Measurements from ENCODE around the gene CBY1. TPM values are rescaled to one million over a fixed set of nuclear protein-coding genes. Genes with fewer than 3 reads are reported as not detected.

The CBY1 gene
- total and polyA plus RNA-seq, 2 donors (not counting 3 experiments of a cell fraction or from before 2014, with no cell fraction given) = 37.0 to 41.8 TPM

DNA sequence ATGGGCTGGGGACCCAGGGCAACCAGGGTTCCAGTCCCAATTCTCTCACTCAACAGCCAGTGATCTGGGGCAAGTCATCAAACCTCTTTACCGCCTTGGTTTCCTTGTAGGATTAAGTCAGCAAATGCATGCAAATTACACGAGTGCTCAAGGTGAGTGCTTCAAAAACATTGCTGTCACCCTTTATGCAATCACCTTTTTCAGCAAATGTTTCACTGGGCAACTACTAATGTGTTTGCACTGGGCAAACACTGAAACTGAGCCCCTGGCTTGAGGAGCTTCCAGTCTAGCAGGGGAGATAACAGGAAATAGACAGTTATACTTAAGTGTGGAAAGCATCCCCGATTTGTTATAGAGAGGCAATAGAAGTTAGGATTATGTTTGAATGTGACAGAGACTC is 48.8 kb upstream of the CBY1 start:
- Histone ChIP-seq H3K9me1 (replicated peaks; ENCODE audit: control insufficient read depth, extremely low read depth, insufficient read depth, low read length) (no peaks in the 10 kb centered on the region), H4K20me1 (replicated peaks; ENCODE audit: control insufficient read depth, extremely low read depth, insufficient read depth, low read length) (no peaks in the 10 kb centered on the region), H2AFZ (ENCODE audit: low read depth, low read length) (no peak overlapping the region), H3K4me1 (ENCODE audit: control insufficient read depth, extremely low read depth, insufficient read depth, low read length) (peaks cover 3% of the 10 kb centered on the region), H3K4me3 (replicated peaks in 1 of 3; ENCODE audit: insufficient read depth in 1 of 3, low read depth in 1 of 3, low read length in 3 of 3) (no peak overlapping the region), H3K9ac (replicated peaks; ENCODE audit: extremely low read depth, insufficient read depth, low read length) (no peak overlapping the region), H3K27ac (ENCODE audit: insufficient read depth, low read depth, low read length) (no peak overlapping the region), H3K27me3 (ENCODE audit: control insufficient read depth in 2 of 2, insufficient read depth in 2 of 2, low read length in 2 of 2) (no peaks in the 10 kb centered on the region), H3K9me3 (replicated peaks; ENCODE audit: control insufficient read depth, insufficient read depth, low read length) (no peaks in the 10 kb centered on the region), H3K79me2 (ENCODE audit: control insufficient read depth, insufficient read depth, low read length) (no peaks in the 10 kb centered on the region), H3K4me2 (ENCODE audit: insufficient read depth, low read length) (no peak overlapping the region), H3K36me3 (ENCODE audit: control insufficient read depth in 2 of 2, extremely low read depth in 1 of 2, insufficient read depth in 2 of 2, low read length in 2 of 2) (no peaks in the 10 kb centered on the region)
- FAIRE-seq = no peak
- no peak for TF ChIP-seq GATA2 (IDR thresholded peaks at IDR 0.05; ENCODE audit: insufficient read depth, insufficient read length, low read depth, low read length)
- TF ChIP-seq EZH2 (IDR thresholded peaks at IDR 0.05; ENCODE audit: borderline replicate concordance, low read depth, low read length, severe bottlenecking) = no peak
- no peak for TF ChIP-seq FOS (IDR thresholded peaks at IDR 0.05; ENCODE audit: borderline replicate concordance, insufficient read depth, low read length)
- no peak for TF ChIP-seq POLR2AphosphoS5 (IDR thresholded peaks at IDR 0.05; ENCODE audit: insufficient read depth, low read depth, low read length)
- TF ChIP-seq JUN (IDR thresholded peaks at IDR 0.05; ENCODE audit: borderline replicate concordance, insufficient read depth, insufficient read length, low read depth) = no peak
- TF ChIP-seq, protein P1, sequence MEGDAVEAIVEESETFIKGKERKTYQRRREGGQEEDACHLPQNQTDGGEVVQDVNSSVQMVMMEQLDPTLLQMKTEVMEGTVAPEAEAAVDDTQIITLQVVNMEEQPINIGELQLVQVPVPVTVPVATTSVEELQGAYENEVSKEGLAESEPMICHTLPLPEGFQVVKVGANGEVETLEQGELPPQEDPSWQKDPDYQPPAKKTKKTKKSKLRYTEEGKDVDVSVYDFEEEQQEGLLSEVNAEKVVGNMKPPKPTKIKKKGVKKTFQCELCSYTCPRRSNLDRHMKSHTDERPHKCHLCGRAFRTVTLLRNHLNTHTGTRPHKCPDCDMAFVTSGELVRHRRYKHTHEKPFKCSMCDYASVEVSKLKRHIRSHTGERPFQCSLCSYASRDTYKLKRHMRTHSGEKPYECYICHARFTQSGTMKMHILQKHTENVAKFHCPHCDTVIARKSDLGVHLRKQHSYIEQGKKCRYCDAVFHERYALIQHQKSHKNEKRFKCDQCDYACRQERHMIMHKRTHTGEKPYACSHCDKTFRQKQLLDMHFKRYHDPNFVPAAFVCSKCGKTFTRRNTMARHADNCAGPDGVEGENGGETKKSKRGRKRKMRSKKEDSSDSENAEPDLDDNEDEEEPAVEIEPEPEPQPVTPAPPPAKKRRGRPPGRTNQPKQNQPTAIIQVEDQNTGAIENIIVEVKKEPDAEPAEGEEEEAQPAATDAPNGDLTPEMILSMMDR (IDR thresholded peaks at IDR 0.05; ENCODE audit: extremely low read depth in 1 of 2, insufficient read depth in 1 of 2, low read depth in 1 of 2, low read length in 2 of 2) = no peak
- no peak for TF ChIP-seq POLR2A (IDR thresholded peaks at IDR 0.05; ENCODE audit: low read depth, low read length)
- TF ChIP-seq, protein P2, sequence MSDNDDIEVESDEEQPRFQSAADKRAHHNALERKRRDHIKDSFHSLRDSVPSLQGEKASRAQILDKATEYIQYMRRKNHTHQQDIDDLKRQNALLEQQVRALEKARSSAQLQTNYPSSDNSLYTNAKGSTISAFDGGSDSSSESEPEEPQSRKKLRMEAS (IDR thresholded peaks at IDR 0.05; ENCODE audit: insufficient read depth, insufficient read length) = no peak
- no peak for TF ChIP-seq MYC (IDR thresholded peaks at IDR 0.05; ENCODE audit: low read depth, low read length)
- dilution Hi-C loops (cut with MboI; ENCODE audit: extremely low pct_ligation_motif_present, low sequenced_read_pairs) = no loop called here
- ChIA-PET POLR2A (no interaction called here), CTCF (no interaction called here)
- intact Hi-C loops (cut with micrococcal nuclease) = no loop called here
- no peak for DNase-seq (ENCODE audit: low read depth, low spot score)
- no TSS peak for BruUV-seq (replicated peaks)
